ENCODE measurements around the gene GRAPL.
"Not testable (repeated sequence)": the region's sequence is repeated elsewhere in the genome, so short reads cannot be mapped to it uniquely, and the experiment has no call there.

DNA sequence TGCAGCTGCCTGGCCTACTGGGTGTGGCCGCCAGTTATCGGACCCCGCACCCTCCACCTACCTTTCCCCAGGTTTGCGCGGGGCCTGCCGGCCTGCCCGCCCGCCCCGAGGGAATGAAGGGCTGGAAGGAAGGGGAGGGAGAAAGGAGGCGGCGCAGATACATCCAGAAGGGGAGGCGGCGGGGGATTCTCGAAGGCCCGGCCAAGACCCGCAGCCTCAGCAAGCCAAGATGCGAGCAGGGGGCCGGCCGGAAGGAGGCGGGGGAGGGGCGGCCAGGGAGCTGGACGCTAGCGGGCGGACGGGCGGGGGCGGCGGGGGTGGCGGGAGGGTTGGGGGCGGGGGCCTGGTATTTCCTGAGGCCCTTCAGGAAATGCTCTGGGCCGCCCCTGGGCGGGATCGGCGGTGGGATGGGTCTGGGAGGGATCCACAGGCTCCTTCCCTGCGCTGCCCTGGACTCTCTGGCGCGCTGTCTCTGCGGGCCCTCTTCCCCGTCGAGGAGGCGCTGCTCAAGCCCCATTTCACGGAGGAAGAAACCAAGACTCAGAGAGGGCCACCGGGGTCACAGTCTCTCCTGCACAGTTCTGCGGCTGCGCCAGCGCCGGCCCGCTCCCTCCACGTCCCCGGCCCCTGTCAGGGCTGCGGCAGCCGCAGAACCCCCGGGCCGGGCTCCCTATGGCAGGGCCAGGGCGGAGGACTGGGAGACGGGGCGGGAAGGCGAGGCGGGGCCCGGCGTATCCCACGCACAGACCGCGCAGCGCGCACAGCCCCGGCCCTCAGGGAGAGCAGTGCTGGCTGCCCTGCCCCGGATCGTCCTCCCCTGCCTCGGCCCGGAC is 35.2 kb downstream of the GRAPL start:
- not testable (repeated sequence) for TF ChIP-seq EZH2phosphoT487 (IDR thresholded peaks at IDR 0.05; ENCODE audit: borderline replicate concordance, low read depth, low read length)
- TF ChIP-seq, protein P1, sequence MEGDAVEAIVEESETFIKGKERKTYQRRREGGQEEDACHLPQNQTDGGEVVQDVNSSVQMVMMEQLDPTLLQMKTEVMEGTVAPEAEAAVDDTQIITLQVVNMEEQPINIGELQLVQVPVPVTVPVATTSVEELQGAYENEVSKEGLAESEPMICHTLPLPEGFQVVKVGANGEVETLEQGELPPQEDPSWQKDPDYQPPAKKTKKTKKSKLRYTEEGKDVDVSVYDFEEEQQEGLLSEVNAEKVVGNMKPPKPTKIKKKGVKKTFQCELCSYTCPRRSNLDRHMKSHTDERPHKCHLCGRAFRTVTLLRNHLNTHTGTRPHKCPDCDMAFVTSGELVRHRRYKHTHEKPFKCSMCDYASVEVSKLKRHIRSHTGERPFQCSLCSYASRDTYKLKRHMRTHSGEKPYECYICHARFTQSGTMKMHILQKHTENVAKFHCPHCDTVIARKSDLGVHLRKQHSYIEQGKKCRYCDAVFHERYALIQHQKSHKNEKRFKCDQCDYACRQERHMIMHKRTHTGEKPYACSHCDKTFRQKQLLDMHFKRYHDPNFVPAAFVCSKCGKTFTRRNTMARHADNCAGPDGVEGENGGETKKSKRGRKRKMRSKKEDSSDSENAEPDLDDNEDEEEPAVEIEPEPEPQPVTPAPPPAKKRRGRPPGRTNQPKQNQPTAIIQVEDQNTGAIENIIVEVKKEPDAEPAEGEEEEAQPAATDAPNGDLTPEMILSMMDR (conservative IDR thresholded peaks at IDR 0.05; ENCODE audit: low read length), result not testable (repeated sequence)
